Measurements from ENCODE around the gene KRT4.

KRT4 gene

DNA sequence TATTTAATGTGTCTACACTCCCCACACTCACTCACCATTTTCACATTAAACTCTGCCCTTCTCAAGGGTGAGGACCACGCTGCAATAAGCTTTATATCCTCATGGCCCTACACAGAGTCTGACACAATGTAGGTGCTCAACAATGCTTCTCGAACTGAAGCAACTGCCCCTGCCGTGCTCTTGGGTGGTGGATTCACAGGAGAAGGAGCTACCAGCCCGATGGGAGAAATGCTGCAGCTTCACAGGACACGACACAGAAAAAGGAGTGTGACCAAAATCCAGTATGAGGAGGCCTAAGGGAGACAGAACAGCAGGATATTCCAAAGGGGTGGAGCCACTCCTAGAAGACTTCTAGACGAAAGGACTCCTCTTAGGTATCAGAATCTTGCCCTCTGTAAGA lies 11.5 kb downstream of the KRT4 start:
- no peak for TF ChIP-seq CTCF (IDR thresholded peaks at IDR 0.05; ENCODE audit: low read depth, low read length)
- DNase-seq (ENCODE audit: low read depth, low spot score): no peak
- in situ Hi-C loops (cut with HindIII; ENCODE audit: low sequenced_read_pairs): no loop called here

GRCh38 chr12:52801773-52802172 lies 12.1 kb downstream of the KRT4 start:
- in situ Hi-C loops (cut with HindIII; ENCODE audit: low sequenced_read_pairs): no loop called here
- H3K4me3 ChIP-seq (ENCODE audit: low read depth, low read length): no peak overlapping the region
- no peak for DNase-seq (ENCODE audit: low read depth, low spot score)
- no peak for TF ChIP-seq CTCF (IDR thresholded peaks at IDR 0.05; ENCODE audit: low read depth, low read length)

More for the DNA sequence above, 11.5 kb downstream of the KRT4 start:
- no peak overlapping the region for H3K4me3 ChIP-seq (ENCODE audit: low read depth, low read length)

DNA sequence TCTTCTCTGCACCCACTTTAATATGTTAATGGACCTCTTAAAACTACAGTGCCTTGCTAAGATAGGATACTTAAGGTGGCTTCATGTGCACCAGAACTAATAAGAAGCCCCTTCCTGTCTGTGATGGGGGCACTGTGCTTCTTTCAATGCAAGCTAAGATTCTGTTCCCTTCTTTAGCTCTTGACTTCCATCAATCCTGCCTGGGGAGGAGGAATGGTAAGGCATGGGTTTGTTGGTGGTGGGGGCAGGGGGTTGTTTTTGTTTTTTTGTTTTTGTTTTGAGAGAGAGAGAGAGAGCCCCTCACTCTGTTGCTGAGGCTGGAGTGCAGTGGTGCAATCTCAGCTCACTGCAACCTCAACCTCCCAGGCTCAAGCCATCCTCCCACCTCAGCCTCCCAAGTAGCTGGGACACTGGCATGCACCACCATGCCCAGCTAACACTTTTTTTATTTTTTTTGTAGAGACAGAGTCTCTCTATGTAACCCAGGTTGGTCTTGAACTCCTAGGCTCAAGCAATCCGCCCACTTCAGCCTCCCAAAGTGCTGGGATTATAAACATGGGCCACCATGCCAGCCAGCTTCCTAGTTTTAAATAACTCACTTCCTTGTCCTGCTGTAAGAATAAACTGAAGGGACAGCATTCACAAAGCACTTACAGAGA lies 13.5 kb downstream of the KRT4 start:
- TF ChIP-seq CTCF (IDR thresholded peaks at IDR 0.05; ENCODE audit: low read depth, low read length): no peak
- H3K4me3 ChIP-seq (ENCODE audit: low read depth, low read length): no peak overlapping the region
- in situ Hi-C loops (cut with HindIII; ENCODE audit: low sequenced_read_pairs): no loop called here
- DNase-seq (ENCODE audit: low read depth, low spot score): no peak

- no peak for TF ChIP-seq CTCF (IDR thresholded peaks at IDR 0.05; ENCODE audit: low read depth, low read length)
- no peak for DNase-seq (ENCODE audit: low read depth, low spot score)
- in situ Hi-C loops (cut with HindIII; ENCODE audit: low sequenced_read_pairs): no loop called here
- H3K4me3 ChIP-seq (ENCODE audit: low read depth, low read length): no peak overlapping the region
Observed at GRCh38 chr12:52799505-52800211, 14.3 kb downstream of the KRT4 start.

DNA sequence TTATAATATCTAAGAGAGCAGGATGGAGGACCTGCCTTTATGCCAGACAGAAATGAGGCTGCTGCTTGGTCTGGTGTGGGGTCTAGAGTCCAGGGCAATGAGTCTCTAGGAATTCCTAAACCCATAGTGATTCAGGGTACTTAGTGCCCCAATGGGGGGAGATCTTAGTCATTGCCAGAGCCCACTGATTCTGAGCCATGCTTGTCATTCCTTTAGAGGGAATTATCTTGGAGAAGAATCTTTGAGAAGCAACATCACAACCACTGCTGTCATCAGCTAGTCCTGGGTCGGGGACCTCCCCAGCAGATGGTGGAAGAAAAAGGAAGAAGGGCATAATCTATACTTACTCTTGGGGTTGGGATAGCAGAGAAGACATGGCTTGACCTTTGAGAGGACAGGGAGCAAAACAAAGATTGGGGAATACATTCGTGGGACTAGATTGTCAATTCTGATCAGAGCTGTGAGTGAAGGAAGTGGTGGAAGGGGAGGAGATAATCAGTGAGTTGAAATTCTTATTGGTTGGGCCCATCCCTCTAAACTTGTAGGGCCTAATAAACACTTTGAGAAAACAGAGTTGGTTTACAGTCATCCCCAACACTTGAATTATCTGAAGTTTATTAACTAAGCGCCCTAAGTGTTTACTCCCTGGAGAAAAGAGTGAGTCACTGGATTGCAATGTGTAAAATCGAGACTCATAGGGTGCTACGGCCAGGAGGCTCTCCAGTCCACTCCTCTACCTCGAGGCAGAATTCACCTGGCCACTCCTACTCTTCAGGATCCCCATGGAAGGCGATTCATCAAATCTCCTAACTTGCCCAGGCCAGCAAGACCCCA lies 15.0 kb downstream of the KRT4 start:
- in situ Hi-C loops (cut with HindIII; ENCODE audit: low sequenced_read_pairs): no loop called here
- no peak overlapping the region for H3K4me3 ChIP-seq (ENCODE audit: low read depth, low read length)
- DNase-seq (ENCODE audit: low read depth, low spot score): no peak
- TF ChIP-seq CTCF (IDR thresholded peaks at IDR 0.05; ENCODE audit: low read depth, low read length): no peak

GRCh38 chr12:52798003-52798670 lies 15.8 kb downstream of the KRT4 start:
- in situ Hi-C loops (cut with HindIII; ENCODE audit: low sequenced_read_pairs): no loop called here
- DNase-seq (ENCODE audit: low read depth, low spot score): peak; percentile 14
- no peak overlapping the region for H3K4me3 ChIP-seq (ENCODE audit: low read depth, low read length)
- no peak for TF ChIP-seq CTCF (IDR thresholded peaks at IDR 0.05; ENCODE audit: low read depth, low read length)
